Stimulated activated CD8-positive, alpha-beta memory T cell treated with anti-CD3 and anti-CD28 coated beads, Interleukin-12 subunit alpha, Interleukin-12 subunit beta, amount 100 ng/mL, for 1 hour (primary cell): Measurements from ENCODE around the gene C3orf22.

Source experiments
- DNase-seq: peaks from one replicate; pipeline ENCODE4 v3.0.0-alpha.2; 2020; ENCODE audit warnings: low read depth

Gene C3orf22

GRCh38 chr3:126527455-126528211 lies 31.1 kb downstream of the C3orf22 start:
- DNase-seq, result no peak

- DNase-seq, result no peak
Measured at GRCh38 chr3:126527006-126527405, 31.7 kb downstream of the C3orf22 start.

- no peak for DNase-seq
Measured at GRCh38 chr3:126526668-126527005, 32.1 kb downstream of the C3orf22 start.

GRCh38 chr3:126525853-126526667 lies 32.7 kb downstream of the C3orf22 start:
- no peak for DNase-seq

- DNase-seq, result no peak
Measured at GRCh38 chr3:126525091-126525852, 33.5 kb downstream of the C3orf22 start.

- DNase-seq, result no peak
Measured at GRCh38 chr3:126524429-126524988, 34.2 kb downstream of the C3orf22 start.

- no peak for DNase-seq
Measured at GRCh38 chr3:126523745-126524428, 34.8 kb downstream of the C3orf22 start, which contains the start of gene CHST13. TSS of gene CHST13 (plus strand) at chr3:126524155. CDS start at chr3:126524333, 178 bp downstream.

GRCh38 chr3:126522363-126522788 lies 36.4 kb downstream of the C3orf22 start:
- DNase-seq, result peak; percentile 21

- no peak for DNase-seq
Measured at GRCh38 chr3:126521122-126521891, 37.4 kb downstream of the C3orf22 start.

GRCh38 chr3:126519506-126520455 lies 39.0 kb downstream of the C3orf22 start:
- no peak for DNase-seq

- no peak for DNase-seq
Measured at GRCh38 chr3:126518779-126519177, 40.0 kb downstream of the C3orf22 start.

- DNase-seq, result no peak
Measured at GRCh38 chr3:126517986-126518778, 40.5 kb downstream of the C3orf22 start.

- DNase-seq, result no peak
Measured at GRCh38 chr3:126517291-126517951, 41.3 kb downstream of the C3orf22 start, which contains the start of gene UROC1. TSS of gene UROC1 (minus strand) at chr3:126517773. CDS start at chr3:126517719, 54 bp downstream.

- DNase-seq, result no peak
Measured at GRCh38 chr3:126516936-126517290, 41.8 kb downstream of the C3orf22 start.

GRCh38 chr3:126516152-126516935 lies 42.4 kb downstream of the C3orf22 start:
- DNase-seq, result no peak

- DNase-seq, result no peak
Measured at GRCh38 chr3:126515066-126515706, 43.5 kb downstream of the C3orf22 start.

- no peak for DNase-seq
Measured at GRCh38 chr3:126514161-126514560, 44.6 kb downstream of the C3orf22 start.
